GM23338 (cell line): Measurements from ENCODE around the gene KIF25.

Experiments
- CREB1 ChIP-seq: fragments of 250-450 bp; sonication (Bioruptor Pico); IDR thresholded peaks from 2 replicates; pipeline ENCODE4 v1.5.0; 2020; ENCODE audit warnings: low read depth, mild to moderate bottlenecking, moderate library complexity
- EZH2 ChIP-seq: fragments of 200-600 bp; sonication (generic); IDR thresholded peaks from one replicate; pipeline ENCODE4 v1.8.0; 2017; ENCODE audit warnings: antibody characterized with exemption, mild to moderate bottlenecking, low read depth; ENCODE audit not compliant: unreplicated experiment
- EZH2phosphoT487 ChIP-seq: fragments of 200-600 bp; sonication (generic); IDR thresholded peaks from one replicate; pipeline ENCODE4 v1.8.1; 2018; ENCODE audit warnings: antibody characterized with exemption; ENCODE audit not compliant: unreplicated experiment
- JUNB ChIP-seq: IDR thresholded peaks from one replicate; pipeline ENCODE4 v1.6.1; 2016; ENCODE audit warnings: antibody characterized with exemption; ENCODE audit not compliant: unreplicated experiment
- POLR2AphosphoS5 ChIP-seq: IDR thresholded peaks from 2 replicates; pipeline ENCODE4 v1.6.1; 2016; ENCODE audit warnings: antibody characterized with exemption, low read depth
- TF ChIP-seq, protein P1 (sequence below), 2 experiments: fragments of 200-600 bp in 1 of 2; sonication (generic) in 1 of 2; conservative IDR thresholded peaks; 2 replicates each; pipeline versions ENCODE4 v1.5.1 to v1.6.1; 2016 to 2017; ENCODE audit warnings: antibody characterized with exemption in 2 of 2, low read depth in 2 of 2, mild to moderate bottlenecking in 2 of 2, moderate library complexity in 1 of 2
- TF ChIP-seq, protein P2 (sequence below): IDR thresholded peaks from one replicate; pipeline ENCODE4 v1.6.1; 2018; ENCODE audit warnings: antibody characterized with exemption; ENCODE audit not compliant: unreplicated experiment
- TF ChIP-seq, protein P3 (sequence below): IDR thresholded peaks from 2 replicates; pipeline ENCODE4 v1.6.1; 2016; ENCODE audit warnings: antibody characterized with exemption
- TF ChIP-seq, protein P4 (sequence below): fragments of 250-450 bp; sonication (Bioruptor Pico); IDR thresholded peaks from 2 replicates; pipeline ENCODE4 v1.5.0; 2020; ENCODE audit warnings: mild to moderate bottlenecking, moderate library complexity

DNA sequence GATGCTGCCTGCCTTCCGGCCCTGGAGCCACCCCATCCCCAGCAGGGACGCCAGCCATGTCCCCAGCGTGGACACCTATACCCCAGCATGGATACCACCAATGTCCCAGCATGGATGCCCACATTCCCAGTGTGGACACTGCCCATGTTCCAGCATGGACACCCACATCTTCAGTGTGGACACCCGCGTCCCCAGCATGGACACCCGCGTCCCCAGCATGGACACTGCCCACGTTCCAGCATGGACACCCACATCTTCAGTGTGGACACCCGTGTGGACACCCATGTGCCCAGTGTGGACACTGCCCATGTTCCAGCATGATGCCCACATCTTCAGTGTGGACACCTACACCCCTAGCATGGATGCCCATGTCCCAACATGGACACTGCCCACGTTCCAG, 88.6 kb downstream of the KIF25 start:
- TF ChIP-seq, protein P1, sequence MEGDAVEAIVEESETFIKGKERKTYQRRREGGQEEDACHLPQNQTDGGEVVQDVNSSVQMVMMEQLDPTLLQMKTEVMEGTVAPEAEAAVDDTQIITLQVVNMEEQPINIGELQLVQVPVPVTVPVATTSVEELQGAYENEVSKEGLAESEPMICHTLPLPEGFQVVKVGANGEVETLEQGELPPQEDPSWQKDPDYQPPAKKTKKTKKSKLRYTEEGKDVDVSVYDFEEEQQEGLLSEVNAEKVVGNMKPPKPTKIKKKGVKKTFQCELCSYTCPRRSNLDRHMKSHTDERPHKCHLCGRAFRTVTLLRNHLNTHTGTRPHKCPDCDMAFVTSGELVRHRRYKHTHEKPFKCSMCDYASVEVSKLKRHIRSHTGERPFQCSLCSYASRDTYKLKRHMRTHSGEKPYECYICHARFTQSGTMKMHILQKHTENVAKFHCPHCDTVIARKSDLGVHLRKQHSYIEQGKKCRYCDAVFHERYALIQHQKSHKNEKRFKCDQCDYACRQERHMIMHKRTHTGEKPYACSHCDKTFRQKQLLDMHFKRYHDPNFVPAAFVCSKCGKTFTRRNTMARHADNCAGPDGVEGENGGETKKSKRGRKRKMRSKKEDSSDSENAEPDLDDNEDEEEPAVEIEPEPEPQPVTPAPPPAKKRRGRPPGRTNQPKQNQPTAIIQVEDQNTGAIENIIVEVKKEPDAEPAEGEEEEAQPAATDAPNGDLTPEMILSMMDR (conservative IDR thresholded peaks at IDR 0.05; ENCODE audit: low read depth in 2 of 2) = no peak
- TF ChIP-seq EZH2 = no peak
- no peak for TF ChIP-seq POLR2AphosphoS5
- TF ChIP-seq EZH2phosphoT487 = no peak
- TF ChIP-seq, protein P2, sequence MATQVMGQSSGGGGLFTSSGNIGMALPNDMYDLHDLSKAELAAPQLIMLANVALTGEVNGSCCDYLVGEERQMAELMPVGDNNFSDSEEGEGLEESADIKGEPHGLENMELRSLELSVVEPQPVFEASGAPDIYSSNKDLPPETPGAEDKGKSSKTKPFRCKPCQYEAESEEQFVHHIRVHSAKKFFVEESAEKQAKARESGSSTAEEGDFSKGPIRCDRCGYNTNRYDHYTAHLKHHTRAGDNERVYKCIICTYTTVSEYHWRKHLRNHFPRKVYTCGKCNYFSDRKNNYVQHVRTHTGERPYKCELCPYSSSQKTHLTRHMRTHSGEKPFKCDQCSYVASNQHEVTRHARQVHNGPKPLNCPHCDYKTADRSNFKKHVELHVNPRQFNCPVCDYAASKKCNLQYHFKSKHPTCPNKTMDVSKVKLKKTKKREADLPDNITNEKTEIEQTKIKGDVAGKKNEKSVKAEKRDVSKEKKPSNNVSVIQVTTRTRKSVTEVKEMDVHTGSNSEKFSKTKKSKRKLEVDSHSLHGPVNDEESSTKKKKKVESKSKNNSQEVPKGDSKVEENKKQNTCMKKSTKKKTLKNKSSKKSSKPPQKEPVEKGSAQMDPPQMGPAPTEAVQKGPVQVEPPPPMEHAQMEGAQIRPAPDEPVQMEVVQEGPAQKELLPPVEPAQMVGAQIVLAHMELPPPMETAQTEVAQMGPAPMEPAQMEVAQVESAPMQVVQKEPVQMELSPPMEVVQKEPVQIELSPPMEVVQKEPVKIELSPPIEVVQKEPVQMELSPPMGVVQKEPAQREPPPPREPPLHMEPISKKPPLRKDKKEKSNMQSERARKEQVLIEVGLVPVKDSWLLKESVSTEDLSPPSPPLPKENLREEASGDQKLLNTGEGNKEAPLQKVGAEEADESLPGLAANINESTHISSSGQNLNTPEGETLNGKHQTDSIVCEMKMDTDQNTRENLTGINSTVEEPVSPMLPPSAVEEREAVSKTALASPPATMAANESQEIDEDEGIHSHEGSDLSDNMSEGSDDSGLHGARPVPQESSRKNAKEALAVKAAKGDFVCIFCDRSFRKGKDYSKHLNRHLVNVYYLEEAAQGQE = no peak
- TF ChIP-seq CREB1 (CRISPR knock-in tag) = no peak
- TF ChIP-seq, protein P3, sequence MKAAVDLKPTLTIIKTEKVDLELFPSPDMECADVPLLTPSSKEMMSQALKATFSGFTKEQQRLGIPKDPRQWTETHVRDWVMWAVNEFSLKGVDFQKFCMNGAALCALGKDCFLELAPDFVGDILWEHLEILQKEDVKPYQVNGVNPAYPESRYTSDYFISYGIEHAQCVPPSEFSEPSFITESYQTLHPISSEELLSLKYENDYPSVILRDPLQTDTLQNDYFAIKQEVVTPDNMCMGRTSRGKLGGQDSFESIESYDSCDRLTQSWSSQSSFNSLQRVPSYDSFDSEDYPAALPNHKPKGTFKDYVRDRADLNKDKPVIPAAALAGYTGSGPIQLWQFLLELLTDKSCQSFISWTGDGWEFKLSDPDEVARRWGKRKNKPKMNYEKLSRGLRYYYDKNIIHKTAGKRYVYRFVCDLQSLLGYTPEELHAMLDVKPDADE = no peak
- TF ChIP-seq, protein P4, sequence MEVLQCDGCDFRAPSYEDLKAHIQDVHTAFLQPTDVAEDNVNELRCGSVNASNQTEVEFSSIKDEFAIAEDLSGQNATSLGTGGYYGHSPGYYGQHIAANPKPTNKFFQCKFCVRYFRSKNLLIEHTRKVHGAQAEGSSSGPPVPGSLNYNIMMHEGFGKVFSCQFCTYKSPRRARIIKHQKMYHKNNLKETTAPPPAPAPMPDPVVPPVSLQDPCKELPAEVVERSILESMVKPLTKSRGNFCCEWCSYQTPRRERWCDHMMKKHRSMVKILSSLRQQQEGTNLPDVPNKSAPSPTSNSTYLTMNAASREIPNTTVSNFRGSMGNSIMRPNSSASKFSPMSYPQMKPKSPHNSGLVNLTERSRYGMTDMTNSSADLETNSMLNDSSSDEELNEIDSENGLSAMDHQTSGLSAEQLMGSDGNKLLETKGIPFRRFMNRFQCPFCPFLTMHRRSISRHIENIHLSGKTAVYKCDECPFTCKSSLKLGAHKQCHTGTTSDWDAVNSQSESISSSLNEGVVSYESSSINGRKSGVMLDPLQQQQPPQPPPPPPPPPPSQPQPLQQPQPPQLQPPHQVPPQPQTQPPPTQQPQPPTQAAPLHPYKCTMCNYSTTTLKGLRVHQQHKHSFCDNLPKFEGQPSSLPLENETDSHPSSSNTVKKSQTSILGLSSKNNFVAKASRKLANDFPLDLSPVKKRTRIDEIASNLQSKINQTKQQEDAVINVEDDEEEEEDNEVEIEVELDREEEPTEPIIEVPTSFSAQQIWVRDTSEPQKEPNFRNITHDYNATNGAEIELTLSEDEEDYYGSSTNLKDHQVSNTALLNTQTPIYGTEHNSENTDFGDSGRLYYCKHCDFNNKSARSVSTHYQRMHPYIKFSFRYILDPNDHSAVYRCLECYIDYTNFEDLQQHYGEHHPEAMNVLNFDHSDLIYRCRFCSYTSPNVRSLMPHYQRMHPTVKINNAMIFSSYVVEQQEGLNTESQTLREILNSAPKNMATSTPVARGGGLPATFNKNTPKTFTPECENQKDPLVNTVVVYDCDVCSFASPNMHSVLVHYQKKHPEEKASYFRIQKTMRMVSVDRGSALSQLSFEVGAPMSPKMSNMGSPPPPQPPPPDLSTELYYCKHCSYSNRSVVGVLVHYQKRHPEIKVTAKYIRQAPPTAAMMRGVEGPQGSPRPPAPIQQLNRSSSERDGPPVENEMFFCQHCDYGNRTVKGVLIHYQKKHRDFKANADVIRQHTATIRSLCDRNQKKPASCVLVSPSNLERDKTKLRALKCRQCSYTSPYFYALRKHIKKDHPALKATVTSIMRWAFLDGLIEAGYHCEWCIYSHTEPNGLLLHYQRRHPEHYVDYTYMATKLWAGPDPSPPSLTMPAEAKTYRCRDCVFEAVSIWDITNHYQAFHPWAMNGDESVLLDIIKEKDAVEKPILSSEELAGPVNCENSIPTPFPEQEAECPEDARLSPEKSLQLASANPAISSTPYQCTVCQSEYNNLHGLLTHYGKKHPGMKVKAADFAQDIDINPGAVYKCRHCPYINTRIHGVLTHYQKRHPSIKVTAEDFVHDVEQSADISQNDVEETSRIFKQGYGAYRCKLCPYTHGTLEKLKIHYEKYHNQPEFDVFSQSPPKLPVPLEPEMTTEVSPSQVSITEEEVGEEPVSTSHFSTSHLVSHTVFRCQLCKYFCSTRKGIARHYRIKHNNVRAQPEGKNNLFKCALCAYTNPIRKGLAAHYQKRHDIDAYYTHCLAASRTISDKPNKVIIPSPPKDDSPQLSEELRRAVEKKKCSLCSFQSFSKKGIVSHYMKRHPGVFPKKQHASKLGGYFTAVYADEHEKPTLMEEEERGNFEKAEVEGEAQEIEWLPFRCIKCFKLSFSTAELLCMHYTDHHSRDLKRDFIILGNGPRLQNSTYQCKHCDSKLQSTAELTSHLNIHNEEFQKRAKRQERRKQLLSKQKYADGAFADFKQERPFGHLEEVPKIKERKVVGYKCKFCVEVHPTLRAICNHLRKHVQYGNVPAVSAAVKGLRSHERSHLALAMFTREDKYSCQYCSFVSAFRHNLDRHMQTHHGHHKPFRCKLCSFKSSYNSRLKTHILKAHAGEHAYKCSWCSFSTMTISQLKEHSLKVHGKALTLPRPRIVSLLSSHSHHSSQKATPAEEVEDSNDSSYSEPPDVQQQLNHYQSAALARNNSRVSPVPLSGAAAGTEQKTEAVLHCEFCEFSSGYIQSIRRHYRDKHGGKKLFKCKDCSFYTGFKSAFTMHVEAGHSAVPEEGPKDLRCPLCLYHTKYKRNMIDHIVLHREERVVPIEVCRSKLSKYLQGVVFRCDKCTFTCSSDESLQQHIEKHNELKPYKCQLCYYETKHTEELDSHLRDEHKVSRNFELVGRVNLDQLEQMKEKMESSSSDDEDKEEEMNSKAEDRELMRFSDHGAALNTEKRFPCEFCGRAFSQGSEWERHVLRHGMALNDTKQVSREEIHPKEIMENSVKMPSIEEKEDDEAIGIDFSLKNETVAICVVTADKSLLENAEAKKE (CRISPR knock-in tag) = no peak
- TF ChIP-seq JUNB = no peak
